A673 (cell line): ENCODE results near the gene CFAP20DC.

ENCODE experiments used
- EZH2 ChIP-seq: fragments of 200-600 bp; sonication (generic); IDR thresholded peaks from 2 replicates; pipeline ENCODE4 v1.6.1; 2017; ENCODE audit warnings: borderline replicate concordance, low read depth, mild to moderate bottlenecking, mixed read lengths, antibody characterized with exemption, low read length; ENCODE audit not compliant: poor library complexity, severe bottlenecking
- TF ChIP-seq, protein P1 (sequence below): fragments of 300-800, 200-600 bp; sonication (generic); conservative IDR thresholded peaks from 2 replicates; pipeline ENCODE4 v1.5.1; 2017; ENCODE audit warnings: low read depth, mild to moderate bottlenecking, antibody characterized with exemption, low read length, moderate library complexity, mixed read lengths

DNA sequence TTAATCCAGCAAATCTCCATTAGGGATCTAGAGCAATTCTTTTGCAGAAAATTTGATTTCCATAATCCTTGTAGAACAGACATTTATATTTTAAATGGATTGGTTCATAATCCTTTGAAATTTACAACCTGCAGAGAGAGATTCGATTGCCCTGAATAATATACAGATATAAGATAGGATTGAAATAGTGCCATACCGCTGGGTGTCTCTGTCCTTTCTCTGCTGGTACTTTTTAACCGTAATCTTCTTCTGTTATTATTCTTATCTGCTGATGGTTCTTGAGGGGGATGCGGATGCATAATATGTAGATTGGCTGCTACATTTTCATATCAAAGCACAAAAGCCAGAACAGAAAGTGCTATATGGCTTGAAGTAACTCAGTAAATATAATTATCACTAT is 182.2 kb downstream of the CFAP20DC start:
- TF ChIP-seq, protein P1, sequence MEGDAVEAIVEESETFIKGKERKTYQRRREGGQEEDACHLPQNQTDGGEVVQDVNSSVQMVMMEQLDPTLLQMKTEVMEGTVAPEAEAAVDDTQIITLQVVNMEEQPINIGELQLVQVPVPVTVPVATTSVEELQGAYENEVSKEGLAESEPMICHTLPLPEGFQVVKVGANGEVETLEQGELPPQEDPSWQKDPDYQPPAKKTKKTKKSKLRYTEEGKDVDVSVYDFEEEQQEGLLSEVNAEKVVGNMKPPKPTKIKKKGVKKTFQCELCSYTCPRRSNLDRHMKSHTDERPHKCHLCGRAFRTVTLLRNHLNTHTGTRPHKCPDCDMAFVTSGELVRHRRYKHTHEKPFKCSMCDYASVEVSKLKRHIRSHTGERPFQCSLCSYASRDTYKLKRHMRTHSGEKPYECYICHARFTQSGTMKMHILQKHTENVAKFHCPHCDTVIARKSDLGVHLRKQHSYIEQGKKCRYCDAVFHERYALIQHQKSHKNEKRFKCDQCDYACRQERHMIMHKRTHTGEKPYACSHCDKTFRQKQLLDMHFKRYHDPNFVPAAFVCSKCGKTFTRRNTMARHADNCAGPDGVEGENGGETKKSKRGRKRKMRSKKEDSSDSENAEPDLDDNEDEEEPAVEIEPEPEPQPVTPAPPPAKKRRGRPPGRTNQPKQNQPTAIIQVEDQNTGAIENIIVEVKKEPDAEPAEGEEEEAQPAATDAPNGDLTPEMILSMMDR = no peak
- TF ChIP-seq EZH2 = no peak
